PC-3 (cell line): Measurements from ENCODE around the gene NDUFB5. TPM values are rescaled to one million over a fixed set of nuclear protein-coding genes. Genes with fewer than 3 reads are reported as not detected.
"Not testable (repeated sequence)": the region's sequence is repeated elsewhere in the genome, so short reads cannot be mapped to it uniquely, and the experiment has no call there.

ENCODE experiments used
- ATAC-seq: fragments of 200-7000 bp; cut with Tn5 transposase; 2 replicates; pipeline ENCODE4 v1.9.1; 2020; ENCODE audit warnings: mild to moderate bottlenecking, moderate library complexity
- BruUV-seq: library from RNA; stranded (reverse); fragments of 400-500 nt; replicated peaks from 2 replicates; lab custom pipeline; 2021; lab: Mats Ljungman, UMichigan
- CTCF ChIA-PET: fragments of 300-600 bp; sonication (Branson Sonifier 250); formaldehyde crosslinking; loops from one replicate; lab custom pipeline; 2022; ENCODE audit warnings: antibody characterized with exemption; lab: Charles Lee
- POLR2A ChIA-PET: fragments of 300-600 bp; sonication (Branson Sonifier 250); formaldehyde crosslinking; loops from one replicate; lab custom pipeline; 2022; ENCODE audit warnings: antibody characterized with exemption; ENCODE audit not compliant: unreplicated experiment; lab: Charles Lee
- DNase-seq: peaks from one replicate; pipeline ENCODE4 v3.0.0-alpha.2; 2015
- H2AFZ ChIP-seq: fragments of 300-600 bp; sonication (generic); 2 replicates; pipeline ENCODE4 v1.6.0; 2016; ENCODE audit warnings: antibody characterized with exemption, low read length
- H3F3A ChIP-seq: fragments of 300-600 bp; sonication (generic); one replicate; pipeline ENCODE4 v1.6.0; 2017; ENCODE audit warnings: antibody characterized with exemption, low read length, control low read depth, mild to moderate bottlenecking; ENCODE audit not compliant: unreplicated experiment
- H3K27ac ChIP-seq: fragments of 300-600 bp; sonication (generic); 2 replicates; pipeline ENCODE4 v1.5.1; 2016; ENCODE audit warnings: mild to moderate bottlenecking, low read length
- H3K27me3 ChIP-seq: fragments of 300-600 bp; sonication (generic); 2 replicates; pipeline ENCODE4 v1.6.1; 2016; ENCODE audit warnings: low read length, mixed read lengths
- H3K36me3 ChIP-seq: fragments of 300-600 bp; sonication (generic); 2 replicates; pipeline ENCODE4 v1.6.1; 2016; ENCODE audit warnings: low read depth, mixed run types, low read length, mixed read lengths
- H3K4me1 ChIP-seq: fragments of 300-600 bp; sonication (generic); 2 replicates; pipeline ENCODE4 v1.5.1; 2016; ENCODE audit warnings: low read length; ENCODE audit not compliant: insufficient read depth
- H3K4me2 ChIP-seq: fragments of 300-600 bp; sonication (generic); 2 replicates; pipeline ENCODE4 v1.6.0; 2016; ENCODE audit warnings: low read length
- H3K4me3 ChIP-seq: fragments of 300-600 bp; sonication (generic); 2 replicates; pipeline ENCODE4 v1.5.1; 2016; ENCODE audit warnings: mild to moderate bottlenecking, low read length, mixed read lengths
- H3K79me2 ChIP-seq: fragments of 300-600 bp; sonication (generic); 2 replicates; pipeline ENCODE4 v1.6.1; 2017; ENCODE audit warnings: low read length, mixed read lengths
- H3K9ac ChIP-seq: fragments of 300-600 bp; sonication (generic); 2 replicates; pipeline ENCODE4 v1.6.0; 2016; ENCODE audit warnings: mild to moderate bottlenecking, low read length
- H3K9me2 ChIP-seq: fragments of 300-600 bp; sonication (generic); replicated peaks from 2 replicates; pipeline ENCODE4 v1.6.1; 2016; ENCODE audit warnings: mixed run types, low read length, mixed read lengths
- H3K9me3 ChIP-seq: fragments of 300-600 bp; sonication (generic); 2 replicates; pipeline ENCODE4 v1.6.1; 2016; ENCODE audit warnings: low read length, mixed read lengths
- H4K20me1 ChIP-seq: fragments of 300-600 bp; sonication (generic); 2 replicates; pipeline ENCODE4 v1.6.1; 2016; ENCODE audit warnings: low read length, mixed read lengths
- EZH2 ChIP-seq: fragments of 300-600 bp; sonication (generic); IDR thresholded peaks from one replicate; pipeline ENCODE4 v1.6.1; 2017; ENCODE audit warnings: antibody characterized with exemption, mild to moderate bottlenecking, low read length; ENCODE audit not compliant: unreplicated experiment
- EZH2phosphoT487 ChIP-seq: fragments of 300-600 bp; sonication (generic); IDR thresholded peaks from 2 replicates; pipeline ENCODE4 v1.6.1; 2018; ENCODE audit warnings: mild to moderate bottlenecking, antibody characterized with exemption, low read length, borderline replicate concordance
- intact Hi-C: fragments of 100-400 bp; cut with micrococcal nuclease; formaldehyde crosslinking; loops from 2 replicates; pipeline ENCODE4 v1.9.0; 2023
- total RNA-seq: library from RNA; depleted of rRNA; stranded (reverse); fragments of >200 nt; gene quantifications from 2 replicates; pipeline ENCODE4 v1.2.3, GENCODE V29; 2014
- TF ChIP-seq, protein P1 (sequence below): fragments of 300-600 bp; sonication (generic); conservative IDR thresholded peaks from 2 replicates; pipeline ENCODE4 v1.5.1; 2017; ENCODE audit warnings: antibody characterized with exemption, low read depth, mild to moderate bottlenecking, low read length

Gene NDUFB5
- total RNA-seq, 1 experiment from 2014 or later = 126 TPM

DNA sequence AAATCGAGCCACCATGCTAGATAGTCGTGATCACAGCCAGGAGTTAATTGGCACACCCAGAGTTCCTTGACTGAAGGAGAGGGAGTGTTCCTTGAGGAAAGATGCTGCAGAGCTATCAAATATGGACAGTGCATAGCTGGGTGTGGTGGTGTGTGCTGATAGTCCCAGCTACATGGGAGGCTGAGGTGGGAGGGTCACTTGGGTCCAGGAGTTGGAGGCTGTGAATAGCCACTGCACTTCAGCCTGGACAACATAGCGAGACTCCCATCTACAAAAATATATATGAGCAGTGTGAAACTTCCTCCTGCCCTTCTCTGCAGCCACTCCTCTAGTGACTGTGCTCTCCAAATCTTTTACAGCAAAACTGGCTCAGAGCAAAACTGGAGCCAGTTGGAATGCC, 38.3 kb downstream of the NDUFB5 start:
- no peaks in the 10 kb centered on the region for H3K9me2 ChIP-seq

DNA sequence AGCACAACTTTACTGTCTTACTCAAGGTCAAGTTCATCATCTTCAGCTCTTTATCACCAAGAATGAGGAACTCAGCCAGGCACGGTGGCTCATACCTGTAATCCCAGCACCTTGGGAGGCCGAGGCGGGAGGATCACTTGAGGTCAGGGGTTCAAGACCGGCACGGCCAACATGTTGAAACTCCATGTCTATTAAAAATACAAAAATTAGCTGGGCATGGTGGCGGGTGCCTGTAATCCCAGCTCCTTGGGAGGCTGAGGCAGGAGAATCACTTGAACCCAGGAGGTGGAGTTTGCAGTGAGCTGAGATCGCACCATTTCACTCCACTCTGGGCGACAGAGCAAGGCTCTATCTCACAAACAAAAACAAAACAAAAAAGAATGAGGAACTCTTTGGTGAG, 39.2 kb downstream of the NDUFB5 start:
- CTCF ChIA-PET, H3K27ac ChIP-seq, H3K9me2 ChIP-seq, H3K4me1 ChIP-seq, H3K4me3 ChIP-seq, H3K79me2 ChIP-seq, H4K20me1 ChIP-seq, POLR2A ChIA-PET, H3K36me3 ChIP-seq, DNase-seq, H3K27me3 ChIP-seq, H3K9ac ChIP-seq, H2AFZ ChIP-seq, H3F3A ChIP-seq, BruUV-seq, intact Hi-C loops, ATAC-seq, H3K9me3 ChIP-seq, H3K4me2 ChIP-seq: not testable (repeated sequence)

More for the DNA sequence above, 38.3 kb downstream of the NDUFB5 start:
- CTCF ChIA-PET = no interaction called here
- Histone ChIP-seq H3F3A (no peaks in the 10 kb centered on the region), H3K36me3 (no peaks in the 10 kb centered on the region), H3K27ac (no peak overlapping the region), H3K4me3 (no peak overlapping the region), H3K9ac (no peak overlapping the region), H3K79me2 (no peaks in the 10 kb centered on the region), H3K4me1 (peaks cover 4% of the 10 kb centered on the region; the same call in 1 of the 2 replicates), H3K4me2 (no peak overlapping the region), H3K9me3 (no peaks in the 10 kb centered on the region), H2AFZ (no peak overlapping the region), H3K27me3 (no peaks in the 10 kb centered on the region), H4K20me1 (no peaks in the 10 kb centered on the region)
- intact Hi-C loops = no loop called here
- DNase-seq (no peak), ATAC-seq (no peak)
- POLR2A ChIA-PET = no interaction called here
- BruUV-seq = no TSS peak
- TF ChIP-seq EZH2 (no peak), EZH2phosphoT487 (no peak)
- TF ChIP-seq, protein P1, sequence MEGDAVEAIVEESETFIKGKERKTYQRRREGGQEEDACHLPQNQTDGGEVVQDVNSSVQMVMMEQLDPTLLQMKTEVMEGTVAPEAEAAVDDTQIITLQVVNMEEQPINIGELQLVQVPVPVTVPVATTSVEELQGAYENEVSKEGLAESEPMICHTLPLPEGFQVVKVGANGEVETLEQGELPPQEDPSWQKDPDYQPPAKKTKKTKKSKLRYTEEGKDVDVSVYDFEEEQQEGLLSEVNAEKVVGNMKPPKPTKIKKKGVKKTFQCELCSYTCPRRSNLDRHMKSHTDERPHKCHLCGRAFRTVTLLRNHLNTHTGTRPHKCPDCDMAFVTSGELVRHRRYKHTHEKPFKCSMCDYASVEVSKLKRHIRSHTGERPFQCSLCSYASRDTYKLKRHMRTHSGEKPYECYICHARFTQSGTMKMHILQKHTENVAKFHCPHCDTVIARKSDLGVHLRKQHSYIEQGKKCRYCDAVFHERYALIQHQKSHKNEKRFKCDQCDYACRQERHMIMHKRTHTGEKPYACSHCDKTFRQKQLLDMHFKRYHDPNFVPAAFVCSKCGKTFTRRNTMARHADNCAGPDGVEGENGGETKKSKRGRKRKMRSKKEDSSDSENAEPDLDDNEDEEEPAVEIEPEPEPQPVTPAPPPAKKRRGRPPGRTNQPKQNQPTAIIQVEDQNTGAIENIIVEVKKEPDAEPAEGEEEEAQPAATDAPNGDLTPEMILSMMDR = no peak

DNA sequence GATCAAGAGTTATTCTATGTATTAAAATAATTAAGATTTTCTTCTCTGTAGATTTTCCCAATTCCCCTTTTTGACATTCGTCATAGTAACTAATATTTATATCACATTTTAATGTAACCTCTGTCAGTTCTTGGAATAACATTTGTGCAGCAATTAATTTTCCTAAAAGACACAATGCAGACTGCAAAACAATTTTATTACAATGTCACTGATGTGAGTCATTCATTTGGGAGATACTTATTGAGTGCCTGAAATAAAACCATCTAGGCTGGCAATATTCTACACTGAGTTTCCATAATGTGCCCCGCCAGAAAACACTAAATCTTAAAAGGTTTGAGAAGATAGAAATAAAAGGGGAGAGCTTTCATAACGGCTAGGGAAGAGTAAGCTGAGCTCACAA, 41.6 kb downstream of the NDUFB5 start:
- Histone ChIP-seq H3K79me2 (no peaks in the 10 kb centered on the region), H3K9me2 (no peaks in the 10 kb centered on the region), H3K9ac (no peak overlapping the region), H3K4me1 (peaks cover 4% of the 10 kb centered on the region; the same call in 1 of the 2 replicates), H3K27ac (no peak overlapping the region), H3K4me3 (no peak overlapping the region), H3F3A (no peaks in the 10 kb centered on the region), H3K27me3 (no peaks in the 10 kb centered on the region), H3K4me2 (no peak overlapping the region), H4K20me1 (no peaks in the 10 kb centered on the region), H3K9me3 (no peaks in the 10 kb centered on the region), H2AFZ (no peak overlapping the region), H3K36me3 (no peaks in the 10 kb centered on the region)
- ChIA-PET POLR2A (no interaction called here), CTCF (no interaction called here)
- BruUV-seq = no TSS peak
- peak; percentile 41; the same call in 1 of the 2 replicates for ATAC-seq
- no peak for DNase-seq
- TF ChIP-seq, protein P1 = no peak
- intact Hi-C loops = no loop called here
